NOMO-1 treated with dmso at 0.1 percent for 144 hours (cell line): ENCODE data around the gene KLHDC7B.
"Not testable (repeated sequence)": the region's sequence is repeated elsewhere in the genome, so short reads cannot be mapped to it uniquely, and the experiment has no call there.

Source experiments
- DNase-seq: peaks from one replicate; lab custom pipeline; 2025; ENCODE audit not compliant: unreplicated experiment; lab: John Stamatoyannopoulos, UW

The KLHDC7B gene

GRCh38 chr22:50529416-50529896 is 16.2 kb upstream of the KLHDC7B start:
- no peak for DNase-seq

- peak; percentile 85 for DNase-seq
Observed at GRCh38 chr22:50529897-50530579, 15.7 kb upstream of the KLHDC7B start, which contains the start of gene TYMP. TSS of gene TYMP (minus strand) at chr22:50530012. CDS start at chr22:50529709, 303 bp downstream.

- no peak for DNase-seq
Observed at GRCh38 chr22:50530580-50530876, 15.2 kb upstream of the KLHDC7B start.

GRCh38 chr22:50530877-50531545 is 14.7 kb upstream of the KLHDC7B start:
- peak; percentile 86 for DNase-seq

GRCh38 chr22:50531546-50531961 is 14.1 kb upstream of the KLHDC7B start:
- DNase-seq, result peak; percentile 63

- DNase-seq, result no peak
Observed at GRCh38 chr22:50531962-50532674, 13.6 kb upstream of the KLHDC7B start.

- no peak for DNase-seq
Observed at GRCh38 chr22:50532824-50533796, 12.6 kb upstream of the KLHDC7B start.

GRCh38 chr22:50533856-50534711 is 11.6 kb upstream of the KLHDC7B start:
- not testable (repeated sequence) for DNase-seq

- DNase-seq, result no peak
Observed at GRCh38 chr22:50535113-50535512, 10.6 kb upstream of the KLHDC7B start.

GRCh38 chr22:50536226-50536625 is 9.5 kb upstream of the KLHDC7B start:
- DNase-seq, result no peak

GRCh38 chr22:50537765-50538164 is 7.9 kb upstream of the KLHDC7B start:
- no peak for DNase-seq

GRCh38 chr22:50540381-50540780 is 5.3 kb upstream of the KLHDC7B start:
- no peak for DNase-seq

GRCh38 chr22:50541667-50542026 is 4.1 kb upstream of the KLHDC7B start:
- DNase-seq, result peak; percentile 58

GRCh38 chr22:50542416-50542927 is 3.2 kb upstream of the KLHDC7B start:
- DNase-seq, result peak; percentile 74

- peak; percentile 69 for DNase-seq
Observed at GRCh38 chr22:50544078-50544745, 1.5 kb upstream of the KLHDC7B start.

GRCh38 chr22:50544746-50545253 is 899 bp upstream of the KLHDC7B start:
- no peak for DNase-seq

GRCh38 chr22:50546326-50547262 is 895 bp downstream of the KLHDC7B start:
- no peak for DNase-seq
